B cell (primary cell): Measurements from ENCODE around the gene PGP.

ENCODE experiments used
- EZH2 ChIP-seq: IDR thresholded peaks from 2 replicates; pipeline ENCODE4 v1.6.1; 2012; ENCODE audit warnings: borderline replicate concordance, low read depth, mild to moderate bottlenecking, moderate library complexity, low read length; ENCODE audit not compliant: insufficient read depth, poor library complexity, severe bottlenecking
- TF ChIP-seq, protein P1 (sequence below): fragments of 200-600 bp; IDR thresholded peaks from one replicate; pipeline ENCODE4 v1.8.0; 2022; ENCODE audit warnings: antibody characterized with exemption, mild to moderate bottlenecking

DNA sequence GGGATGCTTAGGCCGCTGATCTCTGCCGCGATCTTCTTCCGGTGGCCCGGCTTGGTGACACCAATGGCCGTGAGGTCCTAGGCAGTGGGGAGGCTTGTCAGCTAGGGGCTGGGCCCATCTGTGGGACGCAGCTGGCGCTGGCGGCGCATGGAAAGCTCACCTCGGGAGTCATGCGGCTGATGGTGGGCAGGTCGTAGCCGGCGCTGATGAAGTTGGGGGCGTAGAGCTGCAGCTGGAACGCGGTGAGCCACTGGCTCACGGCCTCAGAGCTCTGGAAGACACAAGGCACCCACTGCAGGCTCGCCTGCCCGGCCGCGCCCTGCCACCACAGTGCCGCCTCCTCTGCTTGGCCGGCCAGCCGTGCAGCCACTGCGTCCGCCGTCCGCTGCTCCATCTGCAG, 31.0 kb downstream of the PGP start:
- TF ChIP-seq EZH2, result no peak
- TF ChIP-seq, protein P1, sequence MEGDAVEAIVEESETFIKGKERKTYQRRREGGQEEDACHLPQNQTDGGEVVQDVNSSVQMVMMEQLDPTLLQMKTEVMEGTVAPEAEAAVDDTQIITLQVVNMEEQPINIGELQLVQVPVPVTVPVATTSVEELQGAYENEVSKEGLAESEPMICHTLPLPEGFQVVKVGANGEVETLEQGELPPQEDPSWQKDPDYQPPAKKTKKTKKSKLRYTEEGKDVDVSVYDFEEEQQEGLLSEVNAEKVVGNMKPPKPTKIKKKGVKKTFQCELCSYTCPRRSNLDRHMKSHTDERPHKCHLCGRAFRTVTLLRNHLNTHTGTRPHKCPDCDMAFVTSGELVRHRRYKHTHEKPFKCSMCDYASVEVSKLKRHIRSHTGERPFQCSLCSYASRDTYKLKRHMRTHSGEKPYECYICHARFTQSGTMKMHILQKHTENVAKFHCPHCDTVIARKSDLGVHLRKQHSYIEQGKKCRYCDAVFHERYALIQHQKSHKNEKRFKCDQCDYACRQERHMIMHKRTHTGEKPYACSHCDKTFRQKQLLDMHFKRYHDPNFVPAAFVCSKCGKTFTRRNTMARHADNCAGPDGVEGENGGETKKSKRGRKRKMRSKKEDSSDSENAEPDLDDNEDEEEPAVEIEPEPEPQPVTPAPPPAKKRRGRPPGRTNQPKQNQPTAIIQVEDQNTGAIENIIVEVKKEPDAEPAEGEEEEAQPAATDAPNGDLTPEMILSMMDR, result no peak
